ENCODE data around the gene ROBO2.

Gene ROBO2

GRCh38 chr3:77571971-77572715 is 532.2 kb downstream of the ROBO2 start:
- DNase-seq (ENCODE audit: low read depth in 2 of 2), result no peak

- no peak for DNase-seq (ENCODE audit: low read depth in 2 of 2)
These were observed 537.4 kb downstream of the ROBO2 start for GRCh38 chr3:77577264-77577663.

- DNase-seq (ENCODE audit: low read depth in 2 of 2), result no peak
These were observed 546.3 kb downstream of the ROBO2 start for GRCh38 chr3:77586216-77586615.

- DNase-seq (ENCODE audit: low read depth in 2 of 2), result no peak
These were observed 549.0 kb downstream of the ROBO2 start for GRCh38 chr3:77588863-77589262.

GRCh38 chr3:77590191-77590590 is 550.3 kb downstream of the ROBO2 start:
- no peak for DNase-seq (ENCODE audit: low read depth in 2 of 2)

- DNase-seq (ENCODE audit: low read depth in 2 of 2), result no peak
These were observed 555.5 kb downstream of the ROBO2 start for GRCh38 chr3:77595371-77595870.

- no peak for DNase-seq (ENCODE audit: low read depth in 2 of 2)
These were observed 560.0 kb downstream of the ROBO2 start for GRCh38 chr3:77599948-77600347.

- DNase-seq (ENCODE audit: low read depth in 2 of 2), result no peak
These were observed 562.0 kb downstream of the ROBO2 start for GRCh38 chr3:77601823-77602415.

GRCh38 chr3:77602722-77603121 is 562.8 kb downstream of the ROBO2 start:
- DNase-seq (ENCODE audit: low read depth in 2 of 2), result no peak

- DNase-seq (ENCODE audit: low read depth in 2 of 2), result no peak
These were observed 565.4 kb downstream of the ROBO2 start for GRCh38 chr3:77605308-77605707.

GRCh38 chr3:77605865-77606264 is 566.0 kb downstream of the ROBO2 start:
- DNase-seq (ENCODE audit: low read depth in 2 of 2), result no peak

- no peak for DNase-seq (ENCODE audit: low read depth in 2 of 2)
These were observed 566.5 kb downstream of the ROBO2 start for GRCh38 chr3:77606372-77606771.

GRCh38 chr3:77618686-77619085 is 578.8 kb downstream of the ROBO2 start:
- DNase-seq (ENCODE audit: low read depth in 2 of 2), result no peak

- no peak for DNase-seq (ENCODE audit: low read depth in 2 of 2)
These were observed 580.1 kb downstream of the ROBO2 start for GRCh38 chr3:77620009-77620408.

GRCh38 chr3:77623500-77623899 is 583.6 kb downstream of the ROBO2 start:
- no peak for DNase-seq (ENCODE audit: low read depth in 2 of 2)

- DNase-seq (ENCODE audit: low read depth in 2 of 2), result no peak
These were observed 586.3 kb downstream of the ROBO2 start for GRCh38 chr3:77626157-77626556.

- DNase-seq (ENCODE audit: low read depth in 2 of 2), result no peak
These were observed 608.3 kb downstream of the ROBO2 start for GRCh38 chr3:77648214-77648613.

GRCh38 chr3:77648664-77649063 is 608.8 kb downstream of the ROBO2 start:
- DNase-seq (ENCODE audit: low read depth in 2 of 2), result no peak

GRCh38 chr3:77652624-77653023 is 612.7 kb downstream of the ROBO2 start:
- no peak for DNase-seq (ENCODE audit: low read depth in 2 of 2)

GRCh38 chr3:77655396-77655795 is 615.5 kb downstream of the ROBO2 start:
- DNase-seq (ENCODE audit: low read depth in 2 of 2), result no peak

- no peak for DNase-seq (ENCODE audit: low read depth in 2 of 2)
These were observed 620.8 kb downstream of the ROBO2 start for GRCh38 chr3:77660718-77661117.

- no peak for DNase-seq (ENCODE audit: low read depth in 2 of 2)
These were observed 628.0 kb downstream of the ROBO2 start for GRCh38 chr3:77667901-77668300.

- no peak for DNase-seq (ENCODE audit: low read depth in 2 of 2)
These were observed 628.5 kb downstream of the ROBO2 start for GRCh38 chr3:77668376-77668775.
